ENCODE data around the gene CLIC6. TPM values are rescaled to one million over a fixed set of nuclear protein-coding genes. Genes with fewer than 3 reads are reported as not detected.

Gene CLIC6
- total RNA-seq (2022; extraction: Qiagen RNA extraction) = 0.03 to 0.11 TPM (median 0.08 TPM) in 5 replicates

DNA sequence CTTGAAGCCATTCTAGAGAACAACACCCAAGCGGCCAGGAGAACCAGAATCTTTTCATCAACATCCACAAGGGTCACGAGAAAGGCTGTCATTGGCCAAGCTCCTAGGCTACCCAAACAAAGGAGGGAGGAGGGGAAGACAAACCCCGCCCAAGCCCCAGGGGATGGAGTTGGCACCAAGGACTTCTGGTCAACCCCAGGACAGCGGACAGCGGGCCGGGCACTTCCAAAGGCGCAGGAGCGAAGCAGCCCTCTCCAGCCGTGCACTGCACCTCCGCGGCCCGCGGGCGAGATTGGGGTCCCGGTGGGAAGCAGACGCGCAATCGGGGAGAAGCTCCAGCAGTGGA, at the start of gene CLIC6:
TSS of gene CLIC6 (plus strand) at position 192 of the 346 bp plus-strand sequence. CDS start 395 bp downstream, outside the sequence.

Other genes starting within 250 kb of the CLIC6 start
- gene SMIM34, start 245.0 kb upstream of the CLIC6 start, total RNA-seq (2022; extraction: Qiagen RNA extraction) = not detected in 5 replicates
- gene KCNE1, start 156.8 kb upstream of the CLIC6 start, total RNA-seq (2022; extraction: Qiagen RNA extraction) = 0.04 to 0.12 TPM (median 0.07 TPM) in 3 of 5 replicates, not detected in the others
- gene RCAN1, start 53.9 kb upstream of the CLIC6 start, total RNA-seq (2022; extraction: Qiagen RNA extraction) = 13.4 to 15.5 TPM (median 14.7 TPM) in 5 replicates

Measured in A549 treated with dexamethasone at 1 μM for 4 hours (cell line).